ENCODE measurements around the gene CDPF1.

- TF ChIP-seq EZH2 (IDR thresholded peaks at IDR 0.05) (no peak), EZH2phosphoT487 (IDR thresholded peaks at IDR 0.05) (no peak)
- TF ChIP-seq, protein P1, sequence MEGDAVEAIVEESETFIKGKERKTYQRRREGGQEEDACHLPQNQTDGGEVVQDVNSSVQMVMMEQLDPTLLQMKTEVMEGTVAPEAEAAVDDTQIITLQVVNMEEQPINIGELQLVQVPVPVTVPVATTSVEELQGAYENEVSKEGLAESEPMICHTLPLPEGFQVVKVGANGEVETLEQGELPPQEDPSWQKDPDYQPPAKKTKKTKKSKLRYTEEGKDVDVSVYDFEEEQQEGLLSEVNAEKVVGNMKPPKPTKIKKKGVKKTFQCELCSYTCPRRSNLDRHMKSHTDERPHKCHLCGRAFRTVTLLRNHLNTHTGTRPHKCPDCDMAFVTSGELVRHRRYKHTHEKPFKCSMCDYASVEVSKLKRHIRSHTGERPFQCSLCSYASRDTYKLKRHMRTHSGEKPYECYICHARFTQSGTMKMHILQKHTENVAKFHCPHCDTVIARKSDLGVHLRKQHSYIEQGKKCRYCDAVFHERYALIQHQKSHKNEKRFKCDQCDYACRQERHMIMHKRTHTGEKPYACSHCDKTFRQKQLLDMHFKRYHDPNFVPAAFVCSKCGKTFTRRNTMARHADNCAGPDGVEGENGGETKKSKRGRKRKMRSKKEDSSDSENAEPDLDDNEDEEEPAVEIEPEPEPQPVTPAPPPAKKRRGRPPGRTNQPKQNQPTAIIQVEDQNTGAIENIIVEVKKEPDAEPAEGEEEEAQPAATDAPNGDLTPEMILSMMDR (IDR thresholded peaks at IDR 0.05): no peak
These were observed 49.0 kb upstream of the CDPF1 start for GRCh38 chr22:46299101-46299500.

Data from neural progenitor cell (in vitro differentiated cells).